Right ventricle myocardium inferior (tissue), 1 donor: ENCODE measurements around the gene RGS12. TPM values are rescaled to one million over a fixed set of nuclear protein-coding genes. Genes with fewer than 3 reads are reported as not detected.

Experiments used
- ATAC-seq: fragments of 200-7000 bp; cut with Tn5 transposase; one replicate; pipeline ENCODE4 v1.9.1; 2020; ENCODE audit warnings: mild to moderate bottlenecking, moderate library complexity
- DNase-seq: peaks from one replicate; pipeline ENCODE4 v3.0.0; 2021; ENCODE audit errors: missing footprints
- intact Hi-C: fragments of 100-400 bp; cut with DNase I; formaldehyde crosslinking; loops from one replicate; pipeline ENCODE4 v1.11.0; 2022
- total RNA-seq: library from RNA; stranded (reverse); fragmentation: NEBNext Ultra II Directional; extraction: Animal tissue kit (Norgen Biotek cat#: 25700); gene quantifications from one replicate; pipeline ENCODE4 v1.2.1, GENCODE V29; 2021
- donor health status: DM: no; HTN: yes; CAD: no; lungs with severe emphysema.

The RGS12 gene
- total RNA-seq, 1 donor from 2014 or later: 21.0 TPM

GRCh38 chr4:3304831-3305609 is 12.2 kb downstream of the RGS12 start:
- ATAC-seq (no peak), DNase-seq (peak; percentile 67)
- intact Hi-C loops: no loop called here

GRCh38 chr4:3305610-3306371 is 13.0 kb downstream of the RGS12 start:
- ATAC-seq (no peak), DNase-seq (peak; percentile 53)
- intact Hi-C loops: no loop called here

GRCh38 chr4:3306450-3306849 is 13.6 kb downstream of the RGS12 start:
- ATAC-seq (no peak), DNase-seq (peak; percentile 47)
- intact Hi-C loops: no loop called here

GRCh38 chr4:3307060-3307459 is 14.2 kb downstream of the RGS12 start:
- intact Hi-C loops: no loop called here
- DNase-seq: peak; percentile 54
- no peak for ATAC-seq

GRCh38 chr4:3307486-3307885 is 14.7 kb downstream of the RGS12 start:
- ATAC-seq (no peak), DNase-seq (peak; percentile 37)
- intact Hi-C loops: no loop called here

GRCh38 chr4:3307891-3308575 is 15.2 kb downstream of the RGS12 start:
- ATAC-seq (no peak), DNase-seq (peak; percentile 59)
- intact Hi-C loops: no loop called here

- intact Hi-C loops: no loop called here
- no peak for ATAC-seq
- peak; percentile 61 for DNase-seq
Measured at GRCh38 chr4:3308691-3309090, 15.9 kb downstream of the RGS12 start.

- peak; percentile 62 for DNase-seq
- intact Hi-C loops: no loop called here
- no peak for ATAC-seq
Measured at GRCh38 chr4:3310301-3311094, 17.7 kb downstream of the RGS12 start.

GRCh38 chr4:3311095-3311372 is 18.2 kb downstream of the RGS12 start:
- intact Hi-C loops: no loop called here

GRCh38 chr4:3311489-3312171 is 18.8 kb downstream of the RGS12 start:
- no peak for ATAC-seq

More at GRCh38 chr4:3311095-3311372, 18.2 kb downstream of the RGS12 start:
- ATAC-seq (no peak), DNase-seq (peak; percentile 50)

GRCh38 chr4:3312362-3312761 is 19.5 kb downstream of the RGS12 start:
- intact Hi-C loops: no loop called here
- ATAC-seq (no peak), DNase-seq (no peak)

More at GRCh38 chr4:3311489-3312171, 18.8 kb downstream of the RGS12 start:
- no peak for DNase-seq
- intact Hi-C loops: no loop called here

GRCh38 chr4:3313139-3313538 is 20.3 kb downstream of the RGS12 start:
- ATAC-seq (no peak), DNase-seq (no peak)
- intact Hi-C loops: no loop called here

GRCh38 chr4:3313556-3314228 is 20.9 kb downstream of the RGS12 start:
- ATAC-seq (no peak), DNase-seq (no peak)
- intact Hi-C loops: no loop called here

GRCh38 chr4:3314706-3315260 is 22.0 kb downstream of the RGS12 start:
- DNase-seq: no peak
- intact Hi-C loops: no loop called here
- ATAC-seq: no peak

GRCh38 chr4:3315566-3315965 is 22.7 kb downstream of the RGS12 start:
- intact Hi-C loops: no loop called here
- no peak for DNase-seq
- no peak for ATAC-seq

GRCh38 chr4:3316146-3316545 is 23.3 kb downstream of the RGS12 start:
- ATAC-seq (no peak), DNase-seq (no peak)
- intact Hi-C loops: no loop called here

GRCh38 chr4:3317011-3317655 is 24.3 kb downstream of the RGS12 start:
- DNase-seq: no peak
- intact Hi-C loops: no loop called here

More at GRCh38 chr4:3317011-3317655, 24.3 kb downstream of the RGS12 start:
- ATAC-seq: no peak
